ENCODE results near the gene PLEKHH1. TPM values are rescaled to one million over a fixed set of nuclear protein-coding genes. Genes with fewer than 3 reads are reported as not detected.

PLEKHH1 gene
- total and polyA plus RNA-seq, 9 of the 15 experiments (the other 6 are each of a cell fraction or from before 2014, with no cell fraction given), result 0.76 to 5.9 (median 2.9) TPM

DNA sequence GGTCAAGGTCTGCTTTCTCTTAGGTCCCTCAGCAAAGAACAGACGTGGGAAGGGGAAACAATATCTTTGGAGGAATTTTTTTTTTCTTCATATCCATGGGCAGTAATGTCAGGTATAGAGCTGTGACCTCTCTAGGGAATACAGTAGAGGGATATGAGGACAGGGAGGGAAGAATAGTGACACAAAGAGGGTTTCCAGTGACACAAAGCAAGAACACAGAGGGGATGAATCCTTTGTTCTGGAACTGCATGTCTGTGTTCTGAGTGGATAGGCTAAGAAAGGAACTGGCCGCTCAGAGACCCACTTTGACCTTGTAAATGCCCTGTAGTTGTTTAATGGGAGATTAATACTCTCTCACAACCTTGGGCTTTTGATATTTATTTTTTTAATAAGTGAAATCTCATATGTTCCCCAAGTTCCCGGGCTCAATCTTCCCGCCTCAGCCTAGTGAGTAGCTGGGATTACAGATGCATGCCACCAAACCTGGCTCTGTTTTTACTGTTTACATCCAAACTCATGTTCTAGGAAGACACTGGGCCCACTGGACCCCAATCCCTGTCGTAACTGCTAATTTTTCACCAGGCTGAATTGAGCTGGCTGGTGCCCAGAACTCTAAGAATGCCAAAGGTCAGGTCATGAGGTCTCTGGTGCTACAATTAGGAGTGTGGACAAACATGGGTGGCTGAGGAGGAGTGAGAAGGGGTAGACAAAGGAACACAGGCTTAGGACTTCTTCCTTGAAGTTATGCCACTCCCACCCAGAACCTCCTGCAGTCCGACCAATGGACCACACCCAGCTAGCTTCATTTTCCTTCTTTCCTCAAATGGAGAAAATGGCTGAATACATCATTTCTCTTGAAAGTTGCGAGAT is 9.1 kb upstream of the PLEKHH1 start:
- ATAC-seq (no peak), FAIRE-seq (no peak), DNase-seq (ENCODE audit: extremely low read depth in 1 of 4, low spot score in 3 of 4) (no peak)
- no peaks in the 10 kb centered on the region for H3K9me1 ChIP-seq (ENCODE audit: control insufficient read depth, insufficient read depth, low read length)
- no peaks in the 10 kb centered on the region for H3K9me3 ChIP-seq (replicated peaks; ENCODE audit: control insufficient read depth, insufficient read depth, low read depth, low read length)
- intact Hi-C loops (cut with micrococcal nuclease), result no loop called here
- TF ChIP-seq NR2F6 (CRISPR knock-in tag; IDR thresholded peaks at IDR 0.05), result no peak
- TF ChIP-seq, protein P1, sequence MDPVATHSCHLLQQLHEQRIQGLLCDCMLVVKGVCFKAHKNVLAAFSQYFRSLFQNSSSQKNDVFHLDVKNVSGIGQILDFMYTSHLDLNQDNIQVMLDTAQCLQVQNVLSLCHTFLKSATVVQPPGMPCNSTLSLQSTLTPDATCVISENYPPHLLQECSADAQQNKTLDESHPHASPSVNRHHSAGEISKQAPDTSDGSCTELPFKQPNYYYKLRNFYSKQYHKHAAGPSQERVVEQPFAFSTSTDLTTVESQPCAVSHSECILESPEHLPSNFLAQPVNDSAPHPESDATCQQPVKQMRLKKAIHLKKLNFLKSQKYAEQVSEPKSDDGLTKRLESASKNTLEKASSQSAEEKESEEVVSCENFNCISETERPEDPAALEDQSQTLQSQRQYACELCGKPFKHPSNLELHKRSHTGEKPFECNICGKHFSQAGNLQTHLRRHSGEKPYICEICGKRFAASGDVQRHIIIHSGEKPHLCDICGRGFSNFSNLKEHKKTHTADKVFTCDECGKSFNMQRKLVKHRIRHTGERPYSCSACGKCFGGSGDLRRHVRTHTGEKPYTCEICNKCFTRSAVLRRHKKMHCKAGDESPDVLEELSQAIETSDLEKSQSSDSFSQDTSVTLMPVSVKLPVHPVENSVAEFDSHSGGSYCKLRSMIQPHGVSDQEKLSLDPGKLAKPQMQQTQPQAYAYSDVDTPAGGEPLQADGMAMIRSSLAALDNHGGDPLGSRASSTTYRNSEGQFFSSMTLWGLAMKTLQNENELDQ (CRISPR knock-in tag; IDR thresholded peaks at IDR 0.05; ENCODE audit: borderline replicate concordance), result no peak
- no peak for TF ChIP-seq TAF7 (tag; IDR thresholded peaks at IDR 0.05)
- no peak for TF ChIP-seq ZNF583 (CRISPR knock-in tag; IDR thresholded peaks at IDR 0.05)
- no peak for TF ChIP-seq RHOXF2B (CRISPR knock-in tag; conservative IDR thresholded peaks at IDR 0.05)
- no peak for TF ChIP-seq CXXC5 (CRISPR knock-in tag; IDR thresholded peaks at IDR 0.05)
- H4K20me1 ChIP-seq (replicated peaks; ENCODE audit: control insufficient read depth, insufficient read depth, low read length), result no peaks in the 10 kb centered on the region
- ChIA-PET POLR2A (no interaction called here), CTCF (ENCODE audit: low intra/inter-chr PET ratio) (no interaction called here)
- no peak overlapping the region for H3K27ac ChIP-seq (ENCODE audit: extremely low read depth, low read depth, low read length)
- WGBS (ENCODE audit: insufficient coverage, low coverage, missing lambda C conversion rate), result 0% methylated on average over 6 of the region's 7 CpGs
- BruUV-seq (replicated peaks), result no TSS peak
- no peak overlapping the region for H3K4me2 ChIP-seq (ENCODE audit: insufficient read depth, low read length)
- H3K27me3 ChIP-seq (ENCODE audit: control insufficient read depth in 2 of 2, insufficient read depth in 2 of 2, low read length in 2 of 2), result peaks cover 6 to 23% of the 10 kb centered on the region in 2 experiments; a peak in 3 of 5 replicates
- in situ Hi-C loops (cut with MboI), result no loop called here
- no peaks in the 10 kb centered on the region for H3K79me2 ChIP-seq (ENCODE audit: control insufficient read depth, insufficient read depth, low read length)
- H3K4me3 ChIP-seq, result no peak overlapping the region
- no peaks in the 10 kb centered on the region; a peak in 1 of 5 replicates for H3K4me1 ChIP-seq (replicated peaks in 1 of 2; ENCODE audit: control insufficient read depth in 2 of 2, insufficient read depth in 2 of 2, low read length in 2 of 2)
- H3K36me3 ChIP-seq (ENCODE audit: control insufficient read depth, insufficient read depth, low read length), result no peaks in the 10 kb centered on the region
- H3K9ac ChIP-seq (ENCODE audit: insufficient read depth in 1 of 2, low read depth in 2 of 2, low read length in 2 of 2), result no peak overlapping the region
- no peak overlapping the region for H2AFZ ChIP-seq (ENCODE audit: low read depth, low read length)

Measured in K562 (cell line).